Measurements from ENCODE around the gene FABP6.

Gene FABP6

DNA sequence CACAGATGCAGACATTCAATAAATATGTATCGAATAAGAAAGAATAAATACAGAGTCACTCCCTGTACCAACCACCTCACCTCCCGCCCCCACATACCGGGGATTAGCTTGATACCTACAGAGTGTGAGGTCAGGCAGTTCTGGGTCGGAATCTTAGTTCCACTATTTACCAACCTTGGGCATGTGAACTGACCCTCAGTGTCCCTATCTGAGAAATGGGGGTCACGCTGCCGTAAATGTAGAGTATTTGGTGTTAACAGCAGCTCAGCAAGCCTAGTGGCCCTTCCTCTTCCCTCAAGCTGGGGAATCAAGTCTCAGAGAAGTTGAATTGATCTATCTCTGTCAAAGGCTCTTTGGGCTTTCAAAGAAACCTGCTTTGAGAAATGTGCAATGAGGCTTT, 57.6 kb downstream of the FABP6 start:
- Histone ChIP-seq H3K4me1 (ENCODE audit: control insufficient read depth in 5 of 5, insufficient read depth in 5 of 5, low read length in 5 of 5) (peaks cover 0 to 11% (median 0%) of the 10 kb centered on the region in 5 donors), H3K27ac (ENCODE audit: low read depth, low read length) (no peak overlapping the region), H3K9ac (ENCODE audit: low read length in 5 of 5) (no peak overlapping the region), H3K4me3 (ENCODE audit: low read depth in 1 of 5, low read length in 5 of 5) (no peak overlapping the region), H3K27me3 (ENCODE audit: control insufficient read depth in 5 of 5, insufficient read depth in 4 of 5, low read length in 5 of 5) (peaks cover 0 to 5% (median 0%) of the 10 kb centered on the region in 5 donors), H3K36me3 (ENCODE audit: control insufficient read depth in 5 of 5, insufficient read depth in 5 of 5, low read length in 5 of 5) (no peaks in the 10 kb centered on the region), H3K9me3 (ENCODE audit: control insufficient read depth in 5 of 5, low read length in 5 of 5) (no peaks in the 10 kb centered on the region)

DNA sequence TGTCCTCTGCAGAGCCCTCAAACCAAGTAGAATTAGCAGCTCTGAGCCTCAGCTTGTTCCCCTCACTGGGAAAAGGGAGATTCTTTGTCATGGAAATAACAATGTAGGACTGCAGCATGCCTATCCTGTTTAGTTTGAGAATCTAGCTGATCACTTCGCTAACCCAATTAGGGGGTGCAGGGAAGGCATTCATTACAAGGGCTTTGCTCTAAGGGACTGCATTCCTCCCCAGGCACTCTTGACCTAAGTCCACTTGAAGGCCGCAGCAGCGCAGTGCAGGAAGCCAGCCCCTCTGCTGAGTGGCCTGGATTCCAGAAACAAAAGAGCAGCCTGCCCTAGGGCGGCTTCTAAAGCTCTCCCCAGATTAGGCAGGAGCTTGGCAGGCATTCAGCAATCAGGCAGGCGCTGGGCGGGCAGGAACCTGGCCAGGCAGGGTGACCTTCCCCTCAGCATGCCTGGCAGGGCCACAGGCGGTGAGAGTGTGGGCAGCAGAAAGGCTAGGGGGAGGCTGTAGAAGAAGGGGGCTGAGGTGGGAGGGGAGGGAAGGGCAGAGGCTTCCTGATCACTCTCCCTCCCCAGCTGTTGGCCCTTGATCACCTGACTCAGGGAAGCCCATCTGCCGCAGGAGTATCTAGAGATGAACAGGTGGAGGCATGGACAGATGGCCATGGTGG, 58.2 kb downstream of the FABP6 start:
- Histone ChIP-seq H3K9me3 (ENCODE audit: control insufficient read depth in 5 of 5, low read length in 5 of 5) (no peaks in the 10 kb centered on the region), H3K4me1 (ENCODE audit: control insufficient read depth in 5 of 5, insufficient read depth in 5 of 5, low read length in 5 of 5) (peaks cover 0 to 11% (median 0%) of the 10 kb centered on the region in 5 donors), H3K27ac (ENCODE audit: low read depth, low read length) (no peak overlapping the region), H3K4me3 (ENCODE audit: low read depth in 1 of 5, low read length in 5 of 5) (no peak overlapping the region), H3K9ac (ENCODE audit: low read length in 5 of 5) (no peak overlapping the region), H3K27me3 (ENCODE audit: control insufficient read depth in 5 of 5, insufficient read depth in 4 of 5, low read length in 5 of 5) (peaks cover 0 to 5% (median 0%) of the 10 kb centered on the region in 5 donors), H3K36me3 (ENCODE audit: control insufficient read depth in 5 of 5, insufficient read depth in 5 of 5, low read length in 5 of 5) (no peaks in the 10 kb centered on the region)
